CD8-positive, alpha-beta memory T cell (primary cell): ENCODE measurements around the gene TBCE. TPM values are rescaled to one million over a fixed set of nuclear protein-coding genes. Genes with fewer than 3 reads are reported as not detected.
"Not testable (repeated sequence)": the region's sequence is repeated elsewhere in the genome, so short reads cannot be mapped to it uniquely, and the experiment has no call there.

Source experiments
- CTCF ChIA-PET: fragments of 350-600 bp; sonication (Branson Sonifier 250); formaldehyde crosslinking; loops from one replicate; lab custom pipeline; 2021; ENCODE audit warnings: antibody characterized with exemption; lab: Charles Lee
- POLR2A ChIA-PET: fragments of 350-600 bp; sonication (Branson Sonifier 250); formaldehyde crosslinking; loops from one replicate; lab custom pipeline; 2021; ENCODE audit warnings: antibody characterized with exemption; lab: Charles Lee
- DNase-seq, 5 donors: peaks; one replicate each; pipeline versions ENCODE4 v3.0.0 to v3.0.0-alpha.2; 2020 to 2022; ENCODE audit warnings: mixed read lengths in 1 of 5
- H3K27ac ChIP-seq: one replicate; pipeline ENCODE4 v1.7.0; 2013; ENCODE audit warnings: low read depth, mild to moderate bottlenecking, low read length, moderate library complexity
- H3K27me3 ChIP-seq: 2 replicates; pipeline ENCODE4 v1.7.0; 2013; ENCODE audit warnings: low read length, mild to moderate bottlenecking; ENCODE audit not compliant: insufficient read depth, poor library complexity, severe bottlenecking
- H3K36me3 ChIP-seq: 2 replicates; pipeline ENCODE4 v1.7.0; 2013; ENCODE audit warnings: mild to moderate bottlenecking, low read length, moderate library complexity; ENCODE audit not compliant: insufficient read depth
- H3K4me1 ChIP-seq: 2 replicates; pipeline ENCODE4 v1.7.0; 2013; ENCODE audit warnings: mild to moderate bottlenecking, low read length, moderate library complexity; ENCODE audit not compliant: insufficient read depth
- H3K4me3 ChIP-seq: 2 replicates; pipeline ENCODE4 v1.7.0; 2013; ENCODE audit warnings: mild to moderate bottlenecking, low read length
- H3K9me3 ChIP-seq: 2 replicates; pipeline ENCODE4 v1.7.0; 2013; ENCODE audit warnings: mild to moderate bottlenecking, low read length
- H3K27ac Mint-ChIP-seq, 8 donors: one replicate each; pipeline ENCODE4 v1.8.0; 2020 to 2021; ENCODE audit warnings: mixed read lengths in 8 of 8, mild to moderate bottlenecking in 6 of 8, inconsistent platforms in 3 of 8, moderate library complexity in 3 of 8
- H3K27me3 Mint-ChIP-seq, 2 donors: one replicate each; pipeline ENCODE4 v1.8.0; 2020 to 2021; ENCODE audit warnings: mixed read lengths in 2 of 2, mild to moderate bottlenecking in 1 of 2, moderate library complexity in 1 of 2
- H3K36me3 Mint-ChIP-seq, 3 donors: one replicate each; pipeline ENCODE4 v1.8.0; 2020 to 2021; ENCODE audit warnings: mixed read lengths in 3 of 3, inconsistent platforms in 1 of 3, mild to moderate bottlenecking in 1 of 3
- H3K4me1 Mint-ChIP-seq, 3 donors: one replicate each; pipeline ENCODE4 v1.8.0; 2020 to 2021; ENCODE audit warnings: mixed read lengths in 3 of 3, inconsistent platforms in 1 of 3, mild to moderate bottlenecking in 1 of 3
- H3K4me3 Mint-ChIP-seq, 7 donors: one replicate each; pipeline ENCODE4 v1.8.0; 2020 to 2021; ENCODE audit warnings: mixed read lengths in 7 of 7, mild to moderate bottlenecking in 6 of 7, moderate library complexity in 4 of 7, inconsistent platforms in 2 of 7
- H3K9me3 Mint-ChIP-seq, 5 donors: one replicate each; pipeline ENCODE4 v1.8.0; 2020 to 2022; ENCODE audit warnings: mixed read lengths in 5 of 5, mild to moderate bottlenecking in 3 of 5, moderate library complexity in 2 of 5, inconsistent platforms in 1 of 5
- polyA plus RNA-seq: library from polyadenylated mRNA; unstranded; fragments of 300-500 nt; fragmentation: Illumina TruSeq; gene quantifications from one replicate; pipeline ENCODE4 v1.2.3, GENCODE V29; 2021
- total RNA-seq, 2 experiments: library from RNA; stranded (reverse); gene quantifications; one replicate each; pipeline ENCODE4 v1.2.3, GENCODE V29; 2021

TBCE gene
- total and polyA plus RNA-seq, 3 experiments from 2014 or later, result 15.5 to 25.7 (median 19.4) TPM

GRCh38 chr1:235460770-235461169 is 93.5 kb downstream of the TBCE start:
- no peaks in the 10 kb centered on the region for H3K27me3 Mint-ChIP-seq
- DNase-seq, result no peak
- Histone ChIP-seq H3K4me3 (no peak overlapping the region), H3K27me3 (no peaks in the 10 kb centered on the region), H3K36me3 (no peaks in the 10 kb centered on the region), H3K9me3 (no peaks in the 10 kb centered on the region), H3K4me1 (peaks cover 7% of the 10 kb centered on the region), H3K27ac (no peak overlapping the region)
- no peak overlapping the region for H3K4me3 Mint-ChIP-seq
- no peaks in the 10 kb centered on the region for H3K9me3 Mint-ChIP-seq
- H3K4me1 Mint-ChIP-seq, result peaks cover 10 to 14% (median 13%) of the 10 kb centered on the region in 3 donors
- no peak overlapping the region for H3K27ac Mint-ChIP-seq
- ChIA-PET POLR2A (interaction anchor here (0.7 kb wide), 1 partner anchor 464 kb away, joined by 7 read pairs; no protein-coding TSS in a partner anchor), CTCF (no interaction called here)
- peaks cover 2 to 13% (median 10%) of the 10 kb centered on the region in 3 donors for H3K36me3 Mint-ChIP-seq

GRCh38 chr1:235461954-235462353 is 94.7 kb downstream of the TBCE start:
- H3K27ac Mint-ChIP-seq, result peak overlapping the region in 4 of 8 donors; percentile 5 to 77 (median 11)
- ChIA-PET CTCF (no interaction called here), POLR2A (no interaction called here)
- no peak overlapping the region for H3K4me3 ChIP-seq
- no peaks in the 10 kb centered on the region for H3K27me3 Mint-ChIP-seq
- no peak overlapping the region for H3K27ac ChIP-seq
- peaks cover 10 to 14% (median 13%) of the 10 kb centered on the region in 3 donors for H3K4me1 Mint-ChIP-seq
- no peak overlapping the region for H3K4me3 Mint-ChIP-seq
- H3K36me3 ChIP-seq, result no peaks in the 10 kb centered on the region
- H3K27me3 ChIP-seq, result no peaks in the 10 kb centered on the region
- no peaks in the 10 kb centered on the region for H3K9me3 Mint-ChIP-seq
- no peaks in the 10 kb centered on the region for H3K9me3 ChIP-seq
- no peak for DNase-seq
- H3K4me1 ChIP-seq, result peaks cover 7% of the 10 kb centered on the region
- peaks cover 2 to 13% (median 10%) of the 10 kb centered on the region in 3 donors for H3K36me3 Mint-ChIP-seq

- H3K4me1 ChIP-seq, H3K27me3 ChIP-seq, H3K4me3 ChIP-seq, H3K4me3 Mint-ChIP-seq, CTCF ChIA-PET, H3K27ac Mint-ChIP-seq, H3K27me3 Mint-ChIP-seq, H3K9me3 ChIP-seq, H3K9me3 Mint-ChIP-seq, H3K27ac ChIP-seq, H3K36me3 ChIP-seq, DNase-seq: not testable (repeated sequence)
- H3K36me3 Mint-ChIP-seq, result peaks cover 2 to 13% (median 10%) of the 10 kb centered on the region in 3 donors
- POLR2A ChIA-PET, result interaction anchor here (0.6 kb wide), 1 partner anchor 638 kb away, joined by 4 read pairs; no protein-coding TSS in a partner anchor
- H3K4me1 Mint-ChIP-seq, result peaks cover 10 to 14% (median 13%) of the 10 kb centered on the region in 3 donors
These were observed 95.6 kb downstream of the TBCE start for GRCh38 chr1:235462832-235463231.

- Histone ChIP-seq H3K9me3 (no peaks in the 10 kb centered on the region), H3K36me3 (no peaks in the 10 kb centered on the region), H3K27me3 (no peaks in the 10 kb centered on the region), H3K27ac (no peak overlapping the region), H3K4me1 (peaks cover 7% of the 10 kb centered on the region), H3K4me3 (no peak overlapping the region)
- H3K4me3 Mint-ChIP-seq, result no peak overlapping the region
- H3K9me3 Mint-ChIP-seq, result no peaks in the 10 kb centered on the region
- no peaks in the 10 kb centered on the region for H3K27me3 Mint-ChIP-seq
- H3K4me1 Mint-ChIP-seq, result peaks cover 10 to 14% (median 13%) of the 10 kb centered on the region in 3 donors
- H3K36me3 Mint-ChIP-seq, result peaks cover 7 to 18% (median 17%) of the 10 kb centered on the region in 3 donors
- ChIA-PET CTCF (no interaction called here), POLR2A (no interaction called here)
- no peak for DNase-seq
- no peak overlapping the region for H3K27ac Mint-ChIP-seq
These were observed 97.8 kb downstream of the TBCE start for GRCh38 chr1:235465066-235465465.

- ChIA-PET POLR2A (no interaction called here), CTCF (no interaction called here)
- Mint-ChIP-seq H3K36me3 (peaks cover 10 to 23% (median 17%) of the 10 kb centered on the region in 3 donors), H3K9me3 (no peaks in the 10 kb centered on the region), H3K27me3 (no peaks in the 10 kb centered on the region), H3K4me1 (no peaks in the 10 kb centered on the region), H3K27ac (no peak overlapping the region), H3K4me3 (no peak overlapping the region)
- Histone ChIP-seq H3K27ac (no peak overlapping the region), H3K36me3 (no peaks in the 10 kb centered on the region), H3K4me3 (no peak overlapping the region), H3K4me1 (no peaks in the 10 kb centered on the region), H3K9me3 (no peaks in the 10 kb centered on the region), H3K27me3 (no peaks in the 10 kb centered on the region)
- no peak for DNase-seq
These were observed 100.8 kb downstream of the TBCE start for GRCh38 chr1:235468004-235468403.

- peaks cover 10 to 24% (median 17%) of the 10 kb centered on the region in 3 donors for H3K36me3 Mint-ChIP-seq
- peak overlapping the region in 1 of 8 donors; percentile 56 for H3K27ac Mint-ChIP-seq
- H3K4me3 Mint-ChIP-seq, result no peak overlapping the region
- no peaks in the 10 kb centered on the region for H3K36me3 ChIP-seq
- no peaks in the 10 kb centered on the region for H3K9me3 ChIP-seq
- H3K4me1 ChIP-seq, result no peaks in the 10 kb centered on the region
- H3K4me3 ChIP-seq, result no peak overlapping the region
- no peaks in the 10 kb centered on the region for H3K27me3 ChIP-seq
- DNase-seq, result no peak
- CTCF ChIA-PET, result no interaction called here
- POLR2A ChIA-PET, result no interaction called here
- H3K4me1 Mint-ChIP-seq, result no peaks in the 10 kb centered on the region
- H3K27ac ChIP-seq, result no peak overlapping the region
- H3K27me3 Mint-ChIP-seq, result no peaks in the 10 kb centered on the region
- no peaks in the 10 kb centered on the region for H3K9me3 Mint-ChIP-seq
These were observed 101.7 kb downstream of the TBCE start for GRCh38 chr1:235468970-235469369.

- H3K4me3 ChIP-seq, H3K4me3 Mint-ChIP-seq, H3K9me3 Mint-ChIP-seq, DNase-seq, H3K36me3 ChIP-seq, H3K4me1 Mint-ChIP-seq, H3K9me3 ChIP-seq, POLR2A ChIA-PET, H3K27me3 ChIP-seq, H3K27ac ChIP-seq, H3K4me1 ChIP-seq, H3K27me3 Mint-ChIP-seq: not testable (repeated sequence)
- H3K27ac Mint-ChIP-seq, result peak overlapping the region in 1 of 8 donors; percentile 85
- CTCF ChIA-PET, result interaction anchor here (1.4 kb wide), 1 partner anchor 10 kb away, joined by 3 read pairs; no protein-coding TSS in a partner anchor
- H3K36me3 Mint-ChIP-seq, result peaks cover 10 to 19% (median 12%) of the 10 kb centered on the region in 3 donors
These were observed 102.7 kb downstream of the TBCE start for GRCh38 chr1:235469897-235470296.

- no peak overlapping the region for H3K4me3 ChIP-seq
- H3K27me3 ChIP-seq, result no peaks in the 10 kb centered on the region
- peaks cover 4 to 17% (median 8%) of the 10 kb centered on the region in 3 donors for H3K36me3 Mint-ChIP-seq
- no peaks in the 10 kb centered on the region for H3K36me3 ChIP-seq
- no peaks in the 10 kb centered on the region for H3K27me3 Mint-ChIP-seq
- no peak for DNase-seq
- H3K4me1 Mint-ChIP-seq, result no peaks in the 10 kb centered on the region
- POLR2A ChIA-PET, result no interaction called here
- no peak overlapping the region for H3K4me3 Mint-ChIP-seq
- no peak overlapping the region for H3K27ac Mint-ChIP-seq
- H3K9me3 Mint-ChIP-seq, result no peaks in the 10 kb centered on the region
- CTCF ChIA-PET, result interaction anchor here (1.4 kb wide), 1 partner anchor 11 kb away, joined by 3 read pairs; no protein-coding TSS in a partner anchor
- H3K27ac ChIP-seq, result no peak overlapping the region
- H3K4me1 ChIP-seq, result no peaks in the 10 kb centered on the region
- no peaks in the 10 kb centered on the region for H3K9me3 ChIP-seq
These were observed 103.7 kb downstream of the TBCE start for GRCh38 chr1:235470741-235471439.
